Measurements from ENCODE around the gene BZW1.
"Not testable (repeated sequence)": the region's sequence is repeated elsewhere in the genome, so short reads cannot be mapped to it uniquely, and the experiment has no call there.

Gene BZW1

DNA sequence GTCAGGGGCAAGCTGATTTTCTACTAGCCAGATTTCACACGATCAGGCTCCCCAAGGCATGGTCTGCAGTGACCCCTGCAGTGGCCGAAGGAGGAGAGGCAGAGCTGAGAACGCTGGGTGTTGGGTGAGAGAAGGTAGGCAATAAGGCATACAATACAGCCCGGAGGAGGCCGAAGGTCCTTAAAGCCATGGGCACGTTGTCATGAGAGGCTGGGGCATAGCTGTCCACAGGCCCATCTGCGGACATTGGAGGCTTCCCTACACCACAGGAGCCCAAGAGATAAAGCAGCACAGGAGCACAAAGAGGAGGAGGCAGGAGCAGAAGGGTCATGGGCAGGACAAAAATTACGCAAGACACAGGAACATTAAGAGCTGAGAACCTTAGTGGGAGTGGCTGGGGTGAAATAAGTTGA lies 16.7 kb upstream of the BZW1 start:
- H3K9ac ChIP-seq (ENCODE audit: low read depth, low read length) = no peak overlapping the region
- no peak overlapping the region for H3K4me3 ChIP-seq (ENCODE audit: low read length)
- H3K27ac ChIP-seq (ENCODE audit: low read length) = no peak overlapping the region
- no peaks in the 10 kb centered on the region for H3K9me3 ChIP-seq (ENCODE audit: insufficient read depth, low read depth, low read length)
- no peaks in the 10 kb centered on the region for H3K36me3 ChIP-seq (ENCODE audit: insufficient read depth, low read depth, low read length)
- H3K27me3 ChIP-seq (ENCODE audit: insufficient read depth, low read length) = no peaks in the 10 kb centered on the region
- peaks cover 7% of the 10 kb centered on the region; the same call in 1 of the 2 replicates for H3K4me1 ChIP-seq (ENCODE audit: insufficient read depth, low read length)

DNA sequence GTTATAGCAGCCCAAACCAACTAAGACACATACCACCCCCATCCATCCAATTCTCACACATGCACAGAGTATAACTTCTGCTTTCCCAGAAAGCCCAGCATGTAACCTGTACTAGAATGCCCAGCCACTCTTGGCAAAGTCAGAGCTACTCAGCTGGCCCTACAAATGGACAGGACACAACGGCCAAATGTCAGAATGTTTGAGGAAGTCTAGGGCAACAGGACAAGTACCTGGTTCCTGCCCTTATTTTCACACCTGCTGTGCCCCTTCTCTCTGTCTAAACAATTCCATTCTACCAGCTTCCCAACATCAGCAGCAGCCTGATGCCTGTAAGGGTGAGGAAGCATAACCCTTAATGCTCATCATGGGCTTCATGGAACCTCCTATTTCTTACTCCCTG lies 15.1 kb upstream of the BZW1 start:
- Histone ChIP-seq H3K4me1 (ENCODE audit: insufficient read depth, low read length) (no peaks in the 10 kb centered on the region; the same call in 1 of the 2 replicates), H3K27ac (ENCODE audit: low read length) (no peak overlapping the region), H3K27me3 (ENCODE audit: insufficient read depth, low read length) (no peaks in the 10 kb centered on the region), H3K36me3 (ENCODE audit: insufficient read depth, low read depth, low read length) (no peaks in the 10 kb centered on the region), H3K9me3 (ENCODE audit: insufficient read depth, low read depth, low read length) (no peaks in the 10 kb centered on the region), H3K4me3 (ENCODE audit: low read length) (no peak overlapping the region), H3K9ac (ENCODE audit: low read depth, low read length) (no peak overlapping the region)

DNA sequence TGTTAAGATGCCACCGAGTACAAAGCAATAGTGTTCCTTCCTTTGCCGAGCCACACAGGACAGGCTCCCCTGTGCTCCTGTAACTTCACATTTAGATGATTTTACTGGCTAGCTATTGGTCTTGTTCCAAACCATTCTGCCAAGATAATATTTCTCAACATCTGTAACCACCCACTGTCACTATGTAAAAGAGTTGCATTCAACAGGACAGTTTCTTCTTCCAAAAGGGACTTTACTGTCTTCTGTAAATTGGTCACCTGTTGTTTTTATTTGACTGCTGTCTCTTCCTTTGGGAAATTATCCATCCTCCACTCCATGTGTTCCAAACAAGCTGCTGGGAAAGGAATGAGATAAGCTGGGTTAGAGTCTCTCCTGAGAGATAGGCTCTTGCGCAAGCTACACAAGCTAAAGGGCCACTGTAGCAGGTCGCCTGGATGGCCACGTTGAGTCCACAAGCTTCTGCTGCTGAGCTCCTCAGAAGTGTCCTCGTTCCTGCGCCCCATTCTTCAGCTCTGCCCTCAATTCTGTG lies 14.4 kb upstream of the BZW1 start:
- no peaks in the 10 kb centered on the region for H3K9me3 ChIP-seq (ENCODE audit: insufficient read depth, low read depth, low read length)
- no peak overlapping the region for H3K27ac ChIP-seq (ENCODE audit: low read length)
- H3K4me3 ChIP-seq (ENCODE audit: low read length) = no peak overlapping the region
- no peaks in the 10 kb centered on the region for H3K36me3 ChIP-seq (ENCODE audit: insufficient read depth, low read depth, low read length)
- no peaks in the 10 kb centered on the region; the same call in 1 of the 2 replicates for H3K4me1 ChIP-seq (ENCODE audit: insufficient read depth, low read length)
- H3K9ac ChIP-seq (ENCODE audit: low read depth, low read length) = no peak overlapping the region
- H3K27me3 ChIP-seq (ENCODE audit: insufficient read depth, low read length) = no peaks in the 10 kb centered on the region

DNA sequence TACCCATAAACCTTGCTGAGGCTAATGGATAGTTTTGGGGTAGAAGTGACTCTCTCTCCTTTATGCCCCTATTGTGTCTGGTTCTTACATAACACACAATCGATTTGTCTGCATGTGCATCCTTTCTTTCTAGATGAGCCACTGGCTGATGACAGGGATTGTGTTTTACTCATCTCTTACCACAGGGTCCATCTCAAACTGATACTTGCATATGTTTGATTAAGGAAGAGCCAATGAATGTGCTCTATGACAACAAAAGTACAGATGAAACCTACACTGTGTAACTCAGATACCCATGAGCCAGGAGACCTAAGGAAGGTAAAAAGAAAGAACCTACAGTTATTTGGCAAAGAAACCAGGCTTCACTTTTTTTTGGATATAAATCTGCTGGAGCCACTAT lies 13.2 kb upstream of the BZW1 start:
- no peak overlapping the region for H3K9ac ChIP-seq (ENCODE audit: low read depth, low read length)
- H3K9me3 ChIP-seq (ENCODE audit: insufficient read depth, low read depth, low read length) = no peaks in the 10 kb centered on the region
- H3K27ac ChIP-seq (ENCODE audit: low read length) = no peak overlapping the region
- H3K36me3 ChIP-seq (ENCODE audit: insufficient read depth, low read depth, low read length) = no peaks in the 10 kb centered on the region
- H3K4me1 ChIP-seq (ENCODE audit: insufficient read depth, low read length) = no peaks in the 10 kb centered on the region; the same call in 1 of the 2 replicates
- H3K4me3 ChIP-seq (ENCODE audit: low read length) = no peak overlapping the region
- H3K27me3 ChIP-seq (ENCODE audit: insufficient read depth, low read length) = no peaks in the 10 kb centered on the region

DNA sequence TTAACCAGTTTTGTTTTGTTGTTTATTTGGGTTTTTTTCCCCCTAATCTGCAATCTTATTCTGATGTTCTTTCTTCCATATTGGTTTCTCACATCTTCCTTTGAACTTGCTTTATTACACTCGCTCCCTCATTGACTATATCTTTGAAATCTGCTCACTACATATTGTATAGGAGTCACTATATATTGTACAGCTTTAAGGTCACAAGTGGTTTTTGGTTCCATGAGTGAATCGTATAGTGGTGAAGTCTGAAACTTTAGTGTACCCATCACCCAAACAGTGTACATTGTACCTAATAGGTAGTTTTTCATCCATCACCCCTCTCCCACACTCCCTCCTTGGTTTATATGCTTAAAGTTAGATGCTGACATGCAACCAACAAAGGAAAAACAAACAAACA lies 11.3 kb upstream of the BZW1 start:
- Histone ChIP-seq H3K4me1 (ENCODE audit: insufficient read depth, low read length) (no peaks in the 10 kb centered on the region), H3K4me3 (ENCODE audit: low read length) (no peak overlapping the region), H3K9ac (ENCODE audit: low read depth, low read length) (no peak overlapping the region), H3K36me3 (ENCODE audit: insufficient read depth, low read depth, low read length) (no peaks in the 10 kb centered on the region), H3K27me3 (ENCODE audit: insufficient read depth, low read length) (no peaks in the 10 kb centered on the region), H3K9me3 (ENCODE audit: insufficient read depth, low read depth, low read length) (no peaks in the 10 kb centered on the region), H3K27ac (ENCODE audit: low read length) (no peak overlapping the region)

DNA sequence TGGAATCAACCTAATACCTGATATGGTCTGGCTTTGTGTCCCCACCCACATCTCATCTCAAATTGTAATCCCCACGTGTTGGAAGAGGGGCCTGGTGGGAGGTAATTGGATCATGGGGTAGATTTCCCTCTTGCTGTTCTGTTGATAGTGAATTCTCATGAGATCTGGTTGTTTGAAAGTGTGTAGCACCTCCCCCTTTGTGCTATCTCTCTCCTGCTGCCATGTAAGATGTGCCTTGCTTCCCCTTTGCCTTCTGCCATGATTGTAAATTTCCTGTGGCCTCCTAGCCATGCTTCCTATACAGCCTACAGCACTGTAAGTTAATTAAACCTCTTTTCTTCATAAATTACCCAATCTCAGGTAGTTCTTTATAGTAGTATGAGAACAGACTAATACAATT lies 10.3 kb upstream of the BZW1 start:
- H3K36me3 ChIP-seq (ENCODE audit: insufficient read depth, low read depth, low read length); H3K4me1 ChIP-seq (ENCODE audit: insufficient read depth, low read length); H3K9me3 ChIP-seq (ENCODE audit: insufficient read depth, low read depth, low read length); H3K4me3 ChIP-seq (ENCODE audit: low read length); H3K9ac ChIP-seq (ENCODE audit: low read depth, low read length); H3K27ac ChIP-seq (ENCODE audit: low read length); H3K27me3 ChIP-seq (ENCODE audit: insufficient read depth, low read length): not testable (repeated sequence)

DNA sequence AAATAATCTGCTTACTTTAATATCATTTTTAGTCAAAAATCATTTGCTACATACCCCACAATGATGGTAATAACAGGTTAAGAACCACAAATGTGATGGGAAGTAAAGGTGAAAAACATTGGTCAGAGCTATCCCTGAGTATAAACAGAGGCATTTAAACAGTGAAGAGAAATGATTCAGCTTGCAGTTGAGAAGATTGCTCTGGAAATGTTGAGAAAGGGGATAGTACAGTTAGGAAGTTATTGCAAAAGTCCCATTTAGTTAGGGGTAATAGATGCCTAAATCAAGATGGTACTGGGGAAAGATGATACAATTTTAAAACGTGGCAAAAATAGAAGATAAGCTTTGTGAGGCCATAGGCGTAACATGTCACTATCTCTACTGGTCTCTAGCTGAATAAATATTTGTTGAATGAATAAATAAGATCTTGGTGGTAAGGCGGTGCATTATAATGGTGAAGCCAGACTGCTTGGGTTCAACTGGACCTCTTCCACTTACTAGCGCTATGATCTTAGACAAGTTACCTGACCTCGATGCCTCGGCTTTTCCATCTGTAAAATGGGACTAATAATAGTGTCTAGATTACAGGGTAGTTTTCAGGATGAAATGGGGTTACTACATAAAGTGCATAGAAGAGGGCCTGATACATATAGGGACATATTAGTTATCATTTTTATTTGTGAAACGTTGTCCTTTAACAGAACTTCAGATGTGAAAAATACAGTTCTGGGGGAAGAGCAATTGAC lies 2.0 kb upstream of the BZW1 start:
- H3K4me3 ChIP-seq (ENCODE audit: low read length) = no peak overlapping the region
- peaks cover 12% of the 10 kb centered on the region for H3K4me1 ChIP-seq (ENCODE audit: insufficient read depth, low read length)
- H3K27ac ChIP-seq (ENCODE audit: low read length) = no peak overlapping the region
- no peaks in the 10 kb centered on the region for H3K9me3 ChIP-seq (ENCODE audit: insufficient read depth, low read depth, low read length)
- H3K36me3 ChIP-seq (ENCODE audit: insufficient read depth, low read depth, low read length) = peaks cover 21% of the 10 kb centered on the region
- H3K27me3 ChIP-seq (ENCODE audit: insufficient read depth, low read length) = no peaks in the 10 kb centered on the region
- H3K9ac ChIP-seq (ENCODE audit: low read depth, low read length) = no peak overlapping the region

DNA sequence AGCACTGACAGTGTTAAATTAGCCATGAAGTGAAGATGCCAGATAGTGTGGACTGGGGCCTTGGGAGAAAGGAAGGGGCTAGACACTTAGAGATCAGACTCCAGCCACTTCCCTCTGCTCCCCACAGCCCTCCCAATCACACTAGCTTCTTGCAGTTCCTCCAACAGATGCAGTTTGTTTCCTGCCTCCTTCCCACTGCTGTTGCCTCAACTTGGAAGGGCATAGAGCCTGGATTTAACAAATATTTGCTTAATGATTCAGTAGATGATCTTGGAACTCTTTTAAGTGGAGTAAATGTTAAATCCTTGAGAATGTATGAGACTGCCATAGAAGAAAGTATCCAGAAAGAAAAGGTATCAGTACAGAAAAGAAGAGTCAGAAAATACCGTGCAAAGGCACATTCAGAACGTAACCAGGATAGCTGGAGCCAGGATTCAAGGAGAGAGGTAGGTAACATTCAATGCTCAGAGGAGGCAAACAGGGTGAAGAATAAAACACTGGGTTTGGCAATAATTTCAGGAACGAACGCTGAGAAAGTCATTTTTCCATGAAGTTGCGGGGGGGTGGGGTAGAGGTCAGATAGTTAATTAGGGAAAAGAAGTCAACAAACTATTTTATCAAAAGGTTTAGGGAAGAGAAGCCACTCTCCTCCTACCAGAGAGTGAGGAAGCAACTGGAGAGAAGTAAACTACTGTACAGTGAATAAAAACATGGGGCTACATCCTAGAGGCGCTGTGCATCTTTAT lies 1.3 kb upstream of the BZW1 start:
- peak overlapping the region; percentile 64; the same call in 1 of the 2 replicates for H3K9ac ChIP-seq (ENCODE audit: low read depth, low read length)
- no peaks in the 10 kb centered on the region for H3K27me3 ChIP-seq (ENCODE audit: insufficient read depth, low read length)
- peaks cover 12% of the 10 kb centered on the region for H3K4me1 ChIP-seq (ENCODE audit: insufficient read depth, low read length)
- peak overlapping the region; percentile 65 for H3K4me3 ChIP-seq (ENCODE audit: low read length)
- peaks cover 28% of the 10 kb centered on the region for H3K36me3 ChIP-seq (ENCODE audit: insufficient read depth, low read depth, low read length)
- H3K27ac ChIP-seq (ENCODE audit: low read length) = no peak overlapping the region
- H3K9me3 ChIP-seq (ENCODE audit: insufficient read depth, low read depth, low read length) = no peaks in the 10 kb centered on the region

DNA sequence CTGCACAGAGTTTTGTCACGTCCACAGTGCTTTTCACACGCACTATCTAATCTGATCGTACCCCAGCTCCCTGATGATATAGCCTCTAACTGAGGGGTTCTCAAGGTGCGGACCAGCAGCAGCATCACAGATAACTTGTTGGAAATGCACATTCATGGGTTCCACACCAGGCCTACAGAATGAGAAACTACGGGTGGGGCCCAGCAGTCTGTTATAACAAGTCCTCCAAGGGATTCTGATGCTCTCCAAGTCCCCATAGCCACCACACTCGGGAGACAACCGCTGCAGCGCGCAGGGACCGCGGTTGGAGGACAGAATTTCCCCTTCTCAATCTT lies 745 bp upstream of the BZW1 start:
- Histone ChIP-seq H3K36me3 (ENCODE audit: insufficient read depth, low read depth, low read length) (peaks cover 34% of the 10 kb centered on the region), H3K4me1 (ENCODE audit: insufficient read depth, low read length) (peaks cover 12% of the 10 kb centered on the region), H3K9me3 (ENCODE audit: insufficient read depth, low read depth, low read length) (no peaks in the 10 kb centered on the region), H3K9ac (ENCODE audit: low read depth, low read length) (peak overlapping the region; percentile 64; the same call in 1 of the 2 replicates), H3K4me3 (ENCODE audit: low read length) (peak overlapping the region; percentile 65), H3K27ac (ENCODE audit: low read length) (no peak overlapping the region), H3K27me3 (ENCODE audit: insufficient read depth, low read length) (no peaks in the 10 kb centered on the region)

DNA sequence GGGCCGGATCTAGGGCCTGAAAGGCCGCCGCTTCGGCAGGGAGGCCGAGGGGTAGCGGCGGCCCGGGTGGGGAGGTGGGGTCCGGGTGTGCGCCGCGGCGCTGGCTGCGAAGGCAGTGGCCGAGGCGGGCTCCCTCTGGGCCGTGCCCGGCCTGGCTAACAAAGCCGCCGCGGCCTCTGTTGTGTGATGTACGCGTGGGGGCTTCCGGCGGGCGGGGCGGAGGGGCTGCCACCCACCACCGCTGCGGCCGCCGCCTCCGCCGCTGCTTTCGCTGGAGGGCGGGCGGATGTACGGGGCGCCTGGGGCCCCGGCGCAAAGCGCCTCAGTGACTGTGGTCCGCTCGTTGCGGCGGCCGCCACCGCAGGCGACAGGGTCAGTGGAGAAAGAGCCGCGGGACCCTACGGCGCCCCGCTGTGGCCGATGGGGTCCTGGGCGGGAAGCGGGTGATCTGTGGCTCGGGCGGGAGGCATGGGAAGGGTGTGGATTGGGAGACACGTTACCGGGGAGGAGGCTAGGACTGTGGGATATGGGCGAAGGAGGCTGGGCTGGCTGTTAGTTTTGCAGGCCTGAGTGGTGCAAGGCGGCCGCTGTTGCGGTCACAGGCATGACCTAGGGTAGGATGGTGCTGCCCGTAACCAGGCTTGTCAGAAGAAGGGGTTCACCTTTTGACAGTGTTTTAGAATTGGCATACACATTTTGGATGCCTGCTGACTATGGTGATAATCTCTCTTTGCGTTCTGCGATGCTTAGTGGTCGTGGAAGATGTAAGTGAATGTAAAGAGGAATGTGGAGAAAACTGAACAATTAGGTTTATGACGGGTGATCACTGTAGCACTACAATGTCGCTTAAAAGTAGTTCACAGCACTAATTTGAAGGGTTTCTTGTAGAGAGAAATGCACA lies 662 bp downstream of the BZW1 start:
- Histone ChIP-seq H3K9me3 (ENCODE audit: insufficient read depth, low read depth, low read length) (no peaks in the 10 kb centered on the region), H3K4me3 (ENCODE audit: low read length) (peak overlapping the region; percentile 91), H3K36me3 (ENCODE audit: insufficient read depth, low read depth, low read length) (peaks cover 48% of the 10 kb centered on the region), H3K27ac (ENCODE audit: low read length) (peak overlapping the region; percentile 99), H3K9ac (ENCODE audit: low read depth, low read length) (peak overlapping the region; percentile 99), H3K4me1 (ENCODE audit: insufficient read depth, low read length) (peaks cover 12% of the 10 kb centered on the region), H3K27me3 (ENCODE audit: insufficient read depth, low read length) (no peaks in the 10 kb centered on the region)

DNA sequence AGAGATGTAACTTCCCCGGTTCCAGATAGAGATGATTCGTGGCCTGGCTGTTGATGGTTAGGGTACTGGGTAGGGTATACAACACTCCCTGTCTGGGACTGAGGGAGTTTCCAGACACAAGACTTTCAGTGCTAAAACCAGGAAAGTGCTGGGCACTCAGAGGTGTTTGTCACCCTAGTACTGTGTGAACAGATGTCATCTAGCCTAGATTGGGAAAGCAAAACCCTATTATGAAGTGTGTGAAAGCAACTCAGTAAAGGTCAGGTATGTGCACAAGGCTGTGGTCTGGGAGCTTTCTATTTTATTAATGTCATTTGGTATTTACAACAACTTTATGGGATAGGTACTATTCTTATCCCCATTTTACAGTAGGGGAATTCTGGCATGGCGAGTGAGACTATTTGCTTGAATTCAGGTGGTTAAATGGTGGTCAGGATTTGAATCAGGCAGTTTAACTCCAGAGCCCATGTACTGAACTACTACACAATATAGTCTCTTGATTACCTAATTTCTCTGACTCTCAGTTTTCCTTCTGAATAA lies 2.6 kb downstream of the BZW1 start:
- peaks cover 67% of the 10 kb centered on the region for H3K36me3 ChIP-seq (ENCODE audit: insufficient read depth, low read depth, low read length)
- no peak overlapping the region for H3K9ac ChIP-seq (ENCODE audit: low read depth, low read length)
- no peak overlapping the region for H3K4me3 ChIP-seq (ENCODE audit: low read length)
- no peaks in the 10 kb centered on the region for H3K27me3 ChIP-seq (ENCODE audit: insufficient read depth, low read length)
- peaks cover 12% of the 10 kb centered on the region for H3K4me1 ChIP-seq (ENCODE audit: insufficient read depth, low read length)
- H3K9me3 ChIP-seq (ENCODE audit: insufficient read depth, low read depth, low read length) = no peaks in the 10 kb centered on the region
- H3K27ac ChIP-seq (ENCODE audit: low read length) = no peak overlapping the region

Measured in iPS-20b (cell line).